Stromal cell of bone marrow (primary cell): ENCODE data around the gene TRPM4.

Source experiments
- DNase-seq: peaks from one replicate; pipeline ENCODE4 v3.0.0-alpha.2; 2012; ENCODE audit warnings: low read depth

TRPM4 gene

GRCh38 chr19:49231804-49232203, 74.2 kb downstream of the TRPM4 start:
- no peak for DNase-seq

- no peak for DNase-seq
These were observed 75.6 kb downstream of the TRPM4 start for GRCh38 chr19:49233163-49233562.

DNA sequence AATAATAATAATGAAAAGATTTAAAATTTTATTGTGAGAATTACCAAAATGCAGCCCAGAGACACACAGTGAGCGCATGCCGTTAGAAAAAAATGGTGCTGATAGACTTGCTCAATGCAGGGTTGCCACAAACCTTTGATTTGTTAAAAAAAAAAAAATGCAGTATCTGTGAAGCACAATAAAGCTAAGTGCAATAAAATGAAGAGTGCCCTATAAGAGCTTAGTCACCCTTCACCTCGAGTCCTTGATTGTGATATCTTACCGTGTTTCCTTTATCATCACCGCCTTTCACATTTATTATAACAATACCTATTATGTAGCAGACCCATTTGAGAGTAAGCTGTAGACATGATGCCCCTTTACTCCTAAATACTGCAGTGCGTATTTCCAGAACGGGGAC, 84.2 kb downstream of the TRPM4 start:
- no peak for DNase-seq

- no peak for DNase-seq
These were observed 85.5 kb downstream of the TRPM4 start for GRCh38 chr19:49243129-49243528.

GRCh38 chr19:49243726-49244125, 86.1 kb downstream of the TRPM4 start:
- no peak for DNase-seq

- no peak for DNase-seq
These were observed 86.7 kb downstream of the TRPM4 start for GRCh38 chr19:49244256-49244655.

- no peak for DNase-seq
These were observed 90.1 kb downstream of the TRPM4 start for GRCh38 chr19:49247676-49248075.

DNA sequence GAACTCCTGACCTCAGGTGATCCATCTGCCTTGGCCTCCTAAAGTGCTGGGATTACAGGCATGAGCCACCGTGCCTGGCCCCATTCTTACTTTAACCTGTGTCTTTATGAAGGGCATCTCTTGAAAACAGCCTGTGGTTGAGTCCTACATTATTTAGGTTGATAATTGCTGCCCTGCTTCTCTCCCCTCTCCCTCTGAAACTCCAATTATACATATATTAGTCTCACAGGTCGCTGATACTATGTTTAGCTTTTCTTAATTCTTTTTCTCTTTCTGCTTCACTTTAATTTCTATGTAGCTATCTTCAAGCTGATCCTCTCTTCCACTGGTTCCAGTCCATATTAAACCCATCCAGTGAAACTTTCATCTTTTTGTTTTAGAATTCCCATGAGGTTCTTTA, 92.3 kb downstream of the TRPM4 start:
- DNase-seq = no peak

GRCh38 chr19:49255674-49256073, 98.1 kb downstream of the TRPM4 start:
- DNase-seq = no peak

- no peak for DNase-seq
These were observed 99.1 kb downstream of the TRPM4 start for GRCh38 chr19:49256691-49257090.
